Keratinocyte (primary cell): ENCODE results near the gene CKAP2L.

Source experiments
- CTCF ChIP-seq, 3 experiments: IDR thresholded peaks in 1 of 3; conservative IDR thresholded peaks in 1 of 3; optimal IDR thresholded peaks in 1 of 3; 2 replicates in 2 of 3; 3 replicates in 1 of 3; pipeline versions ENCODE3 to v1.5.1; 2011; ENCODE audit warnings: low read length in 3 of 3, mild to moderate bottlenecking in 3 of 3, moderate library complexity in 2 of 3, control low read depth in 1 of 3, inconsistent platforms in 1 of 3; ENCODE audit not compliant: insufficient read depth in 2 of 3; ENCODE audit errors: extremely low read depth in 1 of 3
- EZH2 ChIP-seq: IDR thresholded peaks from one replicate; pipeline ENCODE4 v1.6.1; 2012; ENCODE audit warnings: inconsistent platforms, mild to moderate bottlenecking, low read length, moderate library complexity

GRCh38 chr2:112793449-112793978 is 29.1 kb upstream of the CKAP2L start:
- TF ChIP-seq CTCF (optimal IDR thresholded peaks at IDR 0.05 in 1 of 3, IDR thresholded peaks at IDR 0.05 in 1 of 3, conservative IDR thresholded peaks at IDR 0.05 in 1 of 3; ENCODE audit: extremely low read depth in 1 of 3, insufficient read depth in 2 of 3, low read length in 3 of 3) (no peak), EZH2 (no peak)
